Lower leg skin (tissue), 3 donors: ENCODE data around the gene DCBLD2.

Experiments
- CTCF ChIP-seq, 3 donors: fragments of 450-650 bp; IDR thresholded peaks; one replicate each; pipeline ENCODE4 v1.5.1; 2016; ENCODE audit warnings: antibody characterized with exemption in 3 of 3, mild to moderate bottlenecking in 3 of 3, moderate library complexity in 2 of 3
- POLR2A ChIP-seq, 2 donors: fragments of 450-650 bp; IDR thresholded peaks; one replicate each; pipeline ENCODE4 v1.6.1; 2016 to 2017; ENCODE audit warnings: antibody characterized with exemption in 2 of 2, mild to moderate bottlenecking in 1 of 2, moderate library complexity in 1 of 2

GRCh38 chr3:98827221-98827920 is 74.1 kb downstream of the DCBLD2 start:
- TF ChIP-seq CTCF (IDR thresholded peaks at IDR 0.05) (no peak), POLR2A (IDR thresholded peaks at IDR 0.05) (no peak)
